ENCODE data around the gene TIE1.

TIE1 gene

DNA sequence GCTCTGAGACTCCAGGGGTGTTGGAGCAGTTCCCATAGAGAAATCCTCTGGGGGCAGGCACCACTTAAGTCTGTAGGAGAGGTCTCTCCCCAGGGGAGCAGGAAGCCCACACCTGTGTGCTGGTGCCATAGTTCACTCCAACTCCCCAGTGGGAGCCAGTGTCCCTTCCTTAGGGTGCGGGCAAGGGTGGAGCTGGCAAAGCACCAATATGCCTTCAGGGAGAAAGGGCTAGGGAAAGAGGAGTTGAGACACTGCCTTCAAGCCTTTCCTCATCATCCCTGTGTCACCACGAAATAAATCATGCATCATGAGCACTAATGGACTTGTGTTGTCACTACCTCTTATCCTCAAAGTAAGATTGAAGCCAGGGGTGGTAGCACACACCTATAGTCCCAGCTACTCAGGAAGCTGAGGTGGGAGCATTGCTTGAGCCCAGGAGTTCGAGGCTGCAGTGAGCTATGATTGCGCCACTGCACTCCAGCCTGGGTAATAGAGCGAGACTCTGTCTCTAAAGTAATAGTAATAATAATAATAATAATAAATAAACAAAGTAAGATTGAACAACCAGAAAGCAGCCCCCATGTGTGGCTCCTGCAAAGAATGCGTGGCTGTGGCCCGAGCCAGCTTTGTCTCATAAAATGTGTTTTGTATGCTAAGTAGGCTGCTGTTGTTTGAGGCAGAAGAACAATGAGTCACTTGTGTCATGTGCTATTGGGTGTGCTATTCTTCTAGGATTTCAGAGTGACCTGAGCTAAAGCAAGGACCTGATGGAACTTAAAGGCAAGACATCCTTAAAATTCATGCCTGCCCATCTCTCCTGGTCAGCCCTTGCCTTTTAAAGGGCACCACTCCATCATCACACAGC is 6.7 kb upstream of the TIE1 start:
- no peak for DNase-seq

DNA sequence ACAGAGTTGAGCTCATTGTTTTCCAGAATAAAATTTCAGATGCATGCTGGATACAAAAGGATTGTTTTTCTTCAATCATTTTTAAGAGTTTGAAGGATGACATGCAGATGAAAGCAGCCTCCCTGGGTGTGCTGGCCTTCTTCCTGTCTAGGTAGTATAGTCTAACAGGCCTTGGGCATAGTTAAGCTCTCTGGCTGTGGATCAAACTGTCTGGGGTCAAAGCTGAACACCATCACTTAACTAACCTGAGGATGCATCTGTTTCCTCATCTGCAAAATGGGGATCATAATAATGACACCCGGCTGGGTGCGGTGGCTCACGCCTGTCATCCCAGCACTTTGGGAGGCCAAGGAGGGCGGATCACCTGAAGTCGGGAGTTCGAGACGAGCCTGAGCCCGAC is 6.0 kb upstream of the TIE1 start:
- DNase-seq = no peak

DNA sequence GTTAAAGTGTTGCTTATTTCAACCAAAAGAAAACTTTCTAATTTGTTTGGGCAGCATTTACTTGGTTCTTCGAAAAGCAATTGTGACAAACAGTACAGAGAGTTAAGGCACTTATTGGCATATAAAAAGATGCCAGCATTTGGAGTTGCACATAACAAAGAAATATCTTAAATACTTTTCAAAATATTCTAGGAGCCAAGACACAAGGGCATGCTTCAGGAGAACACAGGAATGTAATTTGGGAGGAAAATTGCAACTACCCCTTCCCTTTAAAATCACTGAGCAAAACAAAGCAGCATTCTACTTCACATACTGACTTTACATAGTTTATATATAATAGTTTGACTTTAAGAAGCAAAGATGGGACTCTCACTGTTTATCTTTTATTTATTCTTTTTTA is 4.6 kb upstream of the TIE1 start:
- DNase-seq = no peak

DNA sequence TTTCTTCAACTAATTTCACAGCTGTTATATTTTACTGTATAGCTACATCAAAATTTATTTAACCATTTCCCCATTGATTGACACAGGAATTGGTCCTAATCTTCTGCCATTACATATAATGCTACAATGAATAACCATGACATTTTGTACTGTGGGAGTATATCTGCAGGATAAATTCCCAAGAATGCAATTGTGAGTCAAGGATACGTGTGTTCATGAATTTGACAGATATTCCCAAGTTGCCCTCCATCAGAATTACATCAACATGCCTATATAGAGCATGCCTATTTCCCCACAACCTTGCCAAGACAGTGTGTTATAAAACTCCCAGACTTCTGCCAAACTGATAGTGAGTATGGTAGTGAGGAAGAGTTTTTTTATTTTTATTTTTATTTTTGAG is 2.7 kb upstream of the TIE1 start:
- no peak for DNase-seq

DNA sequence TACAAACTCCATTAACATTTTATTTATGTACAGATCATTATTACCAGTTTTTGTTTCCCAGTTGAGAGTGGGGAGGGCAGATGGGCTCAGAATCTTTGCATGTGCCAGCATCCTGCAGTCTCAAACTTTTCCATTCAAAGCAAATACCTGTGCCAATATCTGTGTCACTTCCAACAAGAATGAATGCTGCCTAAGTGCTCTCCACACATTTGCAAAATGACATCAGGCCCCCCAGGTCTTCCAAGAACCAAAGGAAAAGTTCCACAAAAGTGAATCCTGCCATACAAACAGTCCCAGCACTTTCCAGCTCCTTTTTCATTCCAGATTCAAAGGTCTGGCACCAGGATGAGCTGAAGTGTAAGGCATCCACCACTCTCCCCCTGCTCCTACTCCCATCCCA is 1.7 kb upstream of the TIE1 start:
- no peak for DNase-seq

DNA sequence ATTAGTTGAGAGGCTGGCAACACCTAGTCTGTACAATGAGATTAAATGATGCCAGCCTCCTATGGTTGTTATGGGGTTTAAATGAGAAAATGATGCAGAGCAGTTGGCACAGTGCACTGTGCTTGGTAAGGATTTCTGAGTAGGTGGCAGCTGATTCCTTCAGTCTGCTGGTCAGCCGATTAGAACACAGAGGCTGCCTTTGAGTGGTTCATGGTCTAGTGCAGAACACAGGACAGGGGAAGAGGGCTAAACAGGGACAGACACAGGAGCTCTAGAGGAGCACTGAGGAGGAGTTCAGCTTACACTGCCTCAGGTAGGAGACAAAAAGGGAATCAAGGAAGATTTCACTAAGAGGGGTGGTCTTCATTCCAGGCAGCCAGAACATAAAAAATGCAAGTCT is 1.4 kb downstream of the TIE1 start:
- DNase-seq = no peak

DNA sequence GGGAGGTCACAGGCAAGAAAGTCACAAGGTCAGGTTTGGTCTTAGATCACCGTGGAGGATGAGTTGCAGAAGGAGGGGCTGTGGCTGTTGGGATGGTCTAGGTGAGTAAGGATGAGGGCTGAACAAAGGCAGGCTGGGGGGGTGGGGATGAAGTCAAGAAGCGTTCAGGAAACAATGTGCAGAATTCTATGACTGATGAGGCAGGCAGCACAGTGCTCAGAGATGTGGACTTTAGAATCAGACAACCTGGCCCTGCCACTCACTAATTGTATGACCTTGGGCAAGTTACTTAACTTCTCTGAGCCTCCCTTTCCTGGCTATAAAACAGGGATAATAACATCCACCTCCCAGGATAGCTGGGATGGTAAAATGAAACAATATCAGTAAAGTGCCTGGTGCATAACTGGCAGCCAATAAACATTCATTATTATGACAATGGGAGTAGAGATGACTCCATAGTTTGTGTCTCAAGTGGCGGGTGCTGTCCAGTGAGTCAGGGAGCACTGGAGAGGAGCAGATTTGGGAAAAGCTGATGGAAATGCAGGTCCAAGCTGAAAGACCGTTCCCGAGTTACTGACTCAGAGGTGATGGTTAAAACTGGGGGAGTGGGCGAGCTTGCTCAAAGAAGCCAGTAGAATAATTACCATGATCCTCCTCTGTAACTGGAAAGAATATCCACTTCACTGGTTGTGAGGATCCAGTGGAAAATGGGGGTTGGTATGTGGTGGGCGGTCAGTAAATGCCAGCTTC is 2.1 kb downstream of the TIE1 start:
- DNase-seq = no peak

DNA sequence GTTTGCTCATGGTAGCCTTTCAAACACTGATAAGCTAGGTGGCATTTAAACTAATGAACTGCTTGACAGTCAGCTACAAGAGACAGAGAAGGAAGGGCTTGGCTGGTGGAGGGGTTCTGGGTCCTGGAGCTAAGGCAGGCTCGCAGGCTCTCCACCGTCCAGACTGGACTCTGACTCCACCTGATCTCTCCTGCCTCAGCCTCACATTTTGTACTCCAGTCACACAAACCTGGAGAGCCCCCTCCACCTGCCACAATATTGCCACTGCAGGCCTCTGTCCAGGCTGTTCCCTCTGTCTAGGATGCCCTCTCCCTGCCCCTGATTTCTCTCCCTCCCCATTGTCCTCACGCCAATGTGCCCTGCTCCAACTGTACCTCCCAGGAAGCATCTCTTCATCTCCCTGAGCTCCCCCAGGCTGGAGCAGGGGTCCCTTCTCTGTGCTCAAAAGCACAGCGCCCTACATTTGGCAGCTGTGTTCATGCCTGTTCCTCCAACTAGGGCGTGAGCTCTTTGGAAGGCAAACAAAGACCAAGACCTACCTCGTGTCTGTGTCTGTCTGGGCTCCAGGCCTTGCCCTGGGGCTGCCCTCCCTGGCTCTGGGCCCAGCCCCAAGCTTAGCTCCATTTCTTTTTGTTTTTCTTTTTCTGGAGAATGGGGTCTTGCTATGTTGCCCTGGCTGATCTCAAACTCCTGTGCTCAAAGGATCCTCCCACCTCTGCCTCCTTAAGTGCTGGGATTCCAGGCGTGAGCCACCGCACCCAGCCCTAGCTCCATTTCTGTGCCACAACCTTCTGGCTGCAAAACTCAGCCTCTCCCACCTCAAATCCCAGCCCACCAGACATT is 2.9 kb downstream of the TIE1 start:
- no peak for DNase-seq

DNA sequence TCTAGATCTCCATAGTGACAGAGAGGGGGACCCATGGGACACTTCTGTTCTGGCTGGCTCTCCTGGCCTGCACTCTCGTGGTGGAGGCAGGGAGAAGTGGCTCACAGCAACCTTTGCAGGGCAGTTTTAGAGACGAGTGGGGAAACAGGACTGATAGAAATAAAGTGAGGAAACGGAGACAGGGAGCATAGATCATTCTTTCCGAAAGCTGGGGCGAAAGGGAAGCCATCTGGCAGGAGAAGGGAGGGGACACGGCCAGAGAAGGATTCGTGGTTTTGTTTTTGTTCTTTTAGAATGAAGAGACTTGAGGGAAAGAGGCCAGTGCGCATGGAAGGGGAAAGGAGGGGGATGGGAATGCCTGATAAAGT is 3.5 kb downstream of the TIE1 start:
- no peak for DNase-seq

DNA sequence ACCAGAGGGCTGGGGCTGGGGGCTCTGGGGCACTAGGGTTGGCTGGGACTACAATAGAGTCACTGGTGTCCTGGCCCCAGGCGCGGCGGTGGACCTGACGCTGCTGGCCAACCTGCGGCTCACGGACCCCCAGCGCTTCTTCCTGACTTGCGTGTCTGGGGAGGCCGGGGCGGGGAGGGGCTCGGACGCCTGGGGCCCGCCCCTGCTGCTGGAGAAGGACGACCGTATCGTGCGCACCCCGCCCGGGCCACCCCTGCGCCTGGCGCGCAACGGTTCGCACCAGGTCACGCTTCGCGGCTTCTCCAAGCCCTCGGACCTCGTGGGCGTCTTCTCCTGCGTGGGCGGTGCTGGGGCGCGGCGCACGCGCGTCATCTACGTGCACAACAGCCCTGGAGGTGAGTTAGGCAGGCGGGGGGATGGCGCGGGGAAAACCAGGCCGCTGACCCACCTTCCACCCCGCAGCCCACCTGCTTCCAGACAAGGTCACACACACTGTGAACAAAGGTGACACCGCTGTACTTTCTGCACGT is 4.1 kb downstream of the TIE1 start:
- DNase-seq = no peak

DNA sequence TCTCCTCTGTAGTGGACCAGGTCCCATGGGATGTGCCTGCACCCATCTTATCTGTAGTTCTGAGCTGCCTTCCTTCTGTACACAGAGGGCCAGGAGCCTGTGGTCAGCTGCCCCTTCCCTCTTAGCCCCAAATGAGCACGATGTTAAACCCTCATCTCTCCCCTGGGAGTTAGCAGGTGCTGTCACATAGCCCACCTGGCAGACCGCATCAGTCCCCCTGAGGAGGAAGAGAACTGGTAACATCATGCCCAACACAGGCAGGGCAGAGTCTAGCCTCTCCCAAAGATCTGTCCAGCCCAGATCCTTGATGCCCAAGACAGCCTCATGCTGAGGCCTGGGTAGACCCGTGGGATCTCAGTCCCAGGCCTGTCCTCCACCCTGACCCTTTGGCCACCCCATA is 4.7 kb downstream of the TIE1 start:
- no peak for DNase-seq

DNA sequence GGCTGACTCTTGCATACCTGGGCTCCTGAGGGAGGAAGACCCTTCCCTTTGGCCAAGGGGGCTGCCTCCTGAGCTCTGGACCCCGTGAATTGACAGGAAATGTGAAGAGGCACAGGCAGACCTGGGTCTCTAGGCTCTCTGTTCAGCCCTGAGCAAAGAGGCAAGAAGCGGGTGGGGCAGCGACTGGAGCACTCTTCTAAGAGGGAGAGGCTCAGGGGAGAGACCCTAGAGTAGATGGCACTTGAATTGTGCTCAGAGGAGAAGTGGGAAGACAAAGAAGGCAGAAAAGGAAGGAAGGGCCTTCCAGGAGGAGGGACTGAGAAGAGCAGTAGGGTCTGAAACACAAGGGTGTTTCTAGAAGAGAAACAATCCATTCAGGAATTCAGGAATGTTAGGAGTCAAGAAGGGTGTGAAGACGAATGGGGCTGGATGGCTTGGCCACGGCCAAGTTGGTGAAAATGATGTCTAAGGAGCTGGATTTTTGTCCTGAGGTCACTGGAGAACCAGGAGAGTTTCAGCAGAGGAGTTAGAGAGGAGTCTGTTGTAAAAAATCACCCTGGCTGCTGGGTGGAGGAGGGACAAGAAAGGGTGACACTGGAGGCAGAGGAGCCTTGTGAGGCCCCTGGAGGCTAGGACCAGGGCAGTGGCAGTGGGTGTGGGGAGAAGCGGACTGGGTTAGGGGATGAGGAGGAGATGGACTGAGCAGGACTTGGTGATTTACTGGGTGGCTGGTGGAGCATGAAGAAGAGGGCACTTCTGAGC is 5.3 kb downstream of the TIE1 start:
- DNase-seq = no peak

DNA sequence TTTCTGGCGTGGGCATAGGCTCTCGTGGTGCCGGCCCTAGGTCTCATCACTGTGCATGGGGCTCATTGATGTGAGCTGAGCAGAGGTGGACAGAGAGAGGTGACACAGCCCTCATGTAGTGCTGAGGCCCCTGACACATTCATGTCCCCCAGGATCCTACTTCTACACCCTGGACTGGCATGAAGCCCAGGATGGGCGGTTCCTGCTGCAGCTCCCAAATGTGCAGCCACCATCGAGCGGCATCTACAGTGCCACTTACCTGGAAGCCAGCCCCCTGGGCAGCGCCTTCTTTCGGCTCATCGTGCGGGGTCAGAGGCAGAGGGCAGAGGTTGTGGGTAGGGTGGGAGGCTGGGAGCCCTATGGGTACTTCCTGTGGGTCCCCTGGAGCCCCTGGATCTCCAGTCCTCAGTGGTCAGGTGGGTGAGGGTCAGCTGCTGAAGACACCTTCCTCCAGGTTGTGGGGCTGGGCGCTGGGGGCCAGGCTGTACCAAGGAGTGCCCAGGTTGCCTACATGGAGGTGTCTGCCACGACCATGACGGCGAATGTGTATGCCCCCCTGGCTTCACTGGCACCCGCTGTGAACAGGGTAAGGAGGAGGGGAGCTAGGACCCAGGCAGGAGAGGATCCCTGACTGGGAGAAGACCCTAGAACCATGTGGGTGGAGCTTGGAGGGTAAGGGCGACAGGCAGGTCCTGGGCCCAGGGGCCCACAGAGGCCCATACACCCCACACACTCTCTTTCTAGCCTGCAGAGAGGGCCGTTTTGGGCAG is 6.1 kb downstream of the TIE1 start:
- DNase-seq = no peak

DNA sequence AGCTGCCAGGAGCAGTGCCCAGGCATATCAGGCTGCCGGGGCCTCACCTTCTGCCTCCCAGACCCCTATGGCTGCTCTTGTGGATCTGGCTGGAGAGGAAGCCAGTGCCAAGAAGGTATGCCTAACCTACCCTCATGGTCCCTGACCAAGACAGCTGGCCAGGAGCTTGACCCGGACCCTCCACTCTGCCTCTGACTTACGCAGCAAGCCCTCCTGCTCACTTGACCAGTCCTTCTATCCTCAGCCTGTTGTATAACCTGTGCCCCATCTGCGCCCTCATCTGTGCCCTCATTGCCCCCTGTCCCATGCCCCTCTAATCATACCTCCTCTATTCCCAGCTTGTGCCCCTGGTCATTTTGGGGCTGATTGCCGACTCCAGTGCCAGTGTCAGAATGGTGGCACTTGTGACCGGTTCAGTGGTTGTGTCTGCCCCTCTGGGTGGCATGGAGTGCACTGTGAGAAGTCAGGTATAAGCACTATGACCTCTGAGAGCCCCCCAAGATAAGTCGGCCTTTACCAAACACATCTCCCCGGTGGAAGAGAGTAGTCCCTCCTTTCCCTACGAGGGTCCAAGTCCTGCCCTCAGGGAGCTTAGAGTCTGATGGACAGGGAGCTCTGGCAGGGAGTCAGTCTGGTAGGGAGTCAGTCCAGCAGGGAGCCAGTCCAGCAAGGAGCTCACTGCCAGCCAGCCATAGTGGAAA is 6.8 kb downstream of the TIE1 start:
- DNase-seq = no peak

DNA sequence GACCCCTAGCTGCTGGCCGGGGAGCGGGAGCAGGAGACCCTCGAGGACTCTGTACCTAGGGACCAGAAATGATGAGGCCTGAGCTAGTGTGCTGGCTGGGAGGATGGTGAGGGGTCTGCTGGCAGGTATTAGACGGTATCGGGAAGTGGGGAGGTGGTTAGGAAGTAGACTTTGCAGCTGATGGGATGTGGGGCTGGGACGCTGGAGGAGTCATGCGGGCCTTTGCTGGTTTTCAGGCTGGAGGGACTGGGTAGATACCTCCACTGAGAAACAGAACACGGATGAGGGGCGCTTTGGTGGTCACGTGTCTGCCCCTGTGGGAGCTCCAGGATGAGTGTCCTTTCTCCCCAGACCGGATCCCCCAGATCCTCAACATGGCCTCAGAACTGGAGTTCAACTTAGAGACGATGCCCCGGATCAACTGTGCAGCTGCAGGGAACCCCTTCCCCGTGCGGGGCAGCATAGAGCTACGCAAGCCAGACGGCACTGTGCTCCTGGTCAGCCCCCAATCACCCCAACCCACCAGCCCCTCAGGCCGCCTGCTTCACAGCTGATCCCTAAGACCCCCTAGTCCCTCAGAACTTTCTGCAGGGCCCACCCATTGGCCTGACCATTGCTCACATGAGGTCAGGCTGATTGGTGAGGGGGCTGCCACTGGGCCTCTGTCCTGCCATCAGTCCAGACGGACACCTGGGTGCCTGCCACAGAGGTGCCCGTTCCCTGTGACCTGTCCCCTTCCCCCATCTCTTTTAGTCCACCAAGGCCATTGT is 8.0 kb downstream of the TIE1 start:
- DNase-seq = no peak

DNA sequence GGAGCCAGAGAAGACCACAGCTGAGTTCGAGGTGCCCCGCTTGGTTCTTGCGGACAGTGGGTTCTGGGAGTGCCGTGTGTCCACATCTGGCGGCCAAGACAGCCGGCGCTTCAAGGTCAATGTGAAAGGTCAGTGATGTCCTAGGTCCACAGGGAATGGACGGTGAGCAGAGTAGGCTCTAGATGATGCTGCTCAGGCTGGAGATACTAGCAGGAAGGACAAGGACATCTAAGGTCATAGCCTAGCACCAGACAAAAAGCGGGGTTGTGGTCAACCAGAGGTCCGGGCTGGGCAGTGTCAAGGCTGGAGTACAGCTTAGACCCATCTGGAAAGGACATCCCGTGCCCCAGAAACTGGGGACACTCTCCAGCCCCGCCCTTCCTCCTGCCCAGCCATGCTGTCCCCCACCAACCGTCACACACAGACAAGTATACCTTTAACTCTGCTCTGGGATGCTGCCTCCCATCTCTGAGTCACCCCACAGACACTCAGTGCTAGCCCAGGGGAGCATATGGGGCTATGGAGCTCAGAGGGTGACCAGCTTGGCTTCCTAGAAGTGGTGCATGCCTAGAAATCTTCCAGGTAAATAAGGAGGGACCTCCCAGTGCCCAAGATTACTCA is 8.7 kb downstream of the TIE1 start:
- no peak for DNase-seq

DNA sequence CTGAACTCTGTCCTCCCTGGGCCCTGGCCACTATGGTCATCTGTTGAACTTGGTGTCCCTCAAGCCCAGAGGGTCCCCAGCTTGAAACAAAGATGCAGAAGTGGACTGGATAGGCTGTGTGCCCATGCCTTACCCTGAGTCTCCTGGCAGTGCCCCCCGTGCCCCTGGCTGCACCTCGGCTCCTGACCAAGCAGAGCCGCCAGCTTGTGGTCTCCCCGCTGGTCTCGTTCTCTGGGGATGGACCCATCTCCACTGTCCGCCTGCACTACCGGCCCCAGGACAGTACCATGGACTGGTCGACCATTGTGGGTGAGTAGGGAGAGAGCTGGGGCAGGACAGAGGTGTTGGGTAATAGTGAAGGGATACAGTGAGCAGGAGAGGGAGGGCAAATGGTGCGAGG is 10.7 kb downstream of the TIE1 start:
- no peak for DNase-seq

DNA sequence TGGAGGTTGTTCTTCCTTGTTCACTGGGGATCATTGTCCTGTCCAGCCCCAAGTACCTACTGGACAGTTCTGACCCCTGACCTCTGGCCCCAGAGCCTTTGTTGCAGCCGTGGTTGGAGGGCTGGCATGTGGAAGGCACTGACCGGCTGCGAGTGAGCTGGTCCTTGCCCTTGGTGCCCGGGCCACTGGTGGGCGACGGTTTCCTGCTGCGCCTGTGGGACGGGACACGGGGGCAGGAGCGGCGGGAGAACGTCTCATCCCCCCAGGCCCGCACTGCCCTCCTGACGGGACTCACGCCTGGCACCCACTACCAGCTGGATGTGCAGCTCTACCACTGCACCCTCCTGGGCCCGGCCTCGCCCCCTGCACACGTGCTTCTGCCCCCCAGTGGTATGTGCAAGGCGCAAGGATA is 11.4 kb downstream of the TIE1 start:
- DNase-seq = no peak

DNA sequence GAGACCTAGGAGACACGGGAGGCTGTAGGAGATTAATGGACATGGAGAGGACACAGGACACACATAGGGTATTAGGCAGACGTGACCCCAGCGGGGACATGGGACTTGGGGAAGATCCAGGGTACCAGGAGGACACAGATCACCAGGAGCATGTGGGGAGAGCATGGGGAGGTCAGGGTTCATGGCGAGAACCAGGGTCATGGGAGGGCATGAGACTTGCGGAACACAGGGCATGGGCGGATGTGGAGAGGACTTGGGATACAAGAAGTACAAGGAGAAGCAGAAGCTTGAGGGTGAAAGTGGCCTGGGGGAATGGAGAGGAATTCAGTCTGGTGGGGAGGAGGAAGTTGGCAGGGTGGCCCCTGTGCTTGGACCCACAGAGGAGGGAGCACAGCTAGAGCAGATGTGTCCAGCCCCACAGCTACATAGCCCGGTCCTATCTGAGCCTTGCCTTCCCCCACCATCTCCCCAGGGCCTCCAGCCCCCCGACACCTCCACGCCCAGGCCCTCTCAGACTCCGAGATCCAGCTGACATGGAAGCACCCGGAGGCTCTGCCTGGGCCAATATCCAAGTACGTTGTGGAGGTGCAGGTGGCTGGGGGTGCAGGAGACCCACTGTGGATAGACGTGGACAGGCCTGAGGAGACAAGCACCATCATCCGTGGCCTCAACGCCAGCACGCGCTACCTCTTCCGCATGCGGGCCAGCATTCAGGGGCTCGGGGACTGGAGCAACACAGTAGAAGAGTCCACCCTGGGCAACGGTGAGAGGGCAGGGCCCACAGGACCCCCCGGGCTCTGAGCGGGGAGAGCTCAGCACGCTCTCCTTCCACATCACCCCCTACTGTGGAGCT is 12.1 kb downstream of the TIE1 start:
- no peak for DNase-seq

All from activated naive CD4-positive, alpha-beta T cell treated with anti-CD3 and anti-CD28 coated beads, Interleukin-2, amount 50 U/mL, for 16 hours (primary cell).